ENCODE measurements around the gene HTT. TPM values are rescaled to one million over a fixed set of nuclear protein-coding genes. Genes with fewer than 3 reads are reported as not detected.
A peak's percentile ranks its signal among the peaks of the same experiment; 100 is the strongest.

The HTT gene
- total and polyA plus RNA-seq, 4 donors = 38.9 to 51.5 (median 40.9) TPM

GRCh38 chr4:3106339-3107186 lies 32.1 kb downstream of the HTT start:
- Histone ChIP-seq H3K27me3 (ENCODE audit: control insufficient read depth, insufficient read depth, low read length) (no peaks in the 10 kb centered on the region), H3K36me3 (ENCODE audit: control insufficient read depth, insufficient read depth, low read length) (peaks cover 54% of the 10 kb centered on the region), H3K4me1 (ENCODE audit: control insufficient read depth, insufficient read depth, low read length) (no peaks in the 10 kb centered on the region), H3K9me3 (ENCODE audit: control insufficient read depth, insufficient read depth, low read length) (no peaks in the 10 kb centered on the region), H3K27ac (ENCODE audit: low read depth, low read length) (no peak overlapping the region), H3K4me3 (ENCODE audit: low read depth, low read length) (no peak overlapping the region)
- peak; percentile 10 to 85 (median 44) for DNase-seq (ENCODE audit: low read depth in 4 of 6, low spot score in 6 of 6)
- WGBS (ENCODE audit: insufficient coverage) = 17% methylated on average over 2 of the region's 7 CpGs

GRCh38 chr4:3107271-3107670 lies 32.8 kb downstream of the HTT start:
- no peak for DNase-seq (ENCODE audit: low read depth in 4 of 6, low spot score in 6 of 6)
- Histone ChIP-seq H3K9me3 (ENCODE audit: control insufficient read depth, insufficient read depth, low read length) (no peaks in the 10 kb centered on the region), H3K36me3 (ENCODE audit: control insufficient read depth, insufficient read depth, low read length) (peaks cover 52% of the 10 kb centered on the region), H3K27ac (ENCODE audit: low read depth, low read length) (no peak overlapping the region), H3K27me3 (ENCODE audit: control insufficient read depth, insufficient read depth, low read length) (no peaks in the 10 kb centered on the region), H3K4me1 (ENCODE audit: control insufficient read depth, insufficient read depth, low read length) (no peaks in the 10 kb centered on the region), H3K4me3 (ENCODE audit: low read depth, low read length) (no peak overlapping the region)
- 100% methylated on average over 4 of the region's 5 CpGs for WGBS (ENCODE audit: insufficient coverage)

GRCh38 chr4:3107691-3108121 lies 33.2 kb downstream of the HTT start:
- H3K4me1 ChIP-seq (ENCODE audit: control insufficient read depth, insufficient read depth, low read length) = no peaks in the 10 kb centered on the region
- no peaks in the 10 kb centered on the region for H3K27me3 ChIP-seq (ENCODE audit: control insufficient read depth, insufficient read depth, low read length)
- no peak overlapping the region for H3K4me3 ChIP-seq (ENCODE audit: low read depth, low read length)
- no peaks in the 10 kb centered on the region for H3K9me3 ChIP-seq (ENCODE audit: control insufficient read depth, insufficient read depth, low read length)
- no peak overlapping the region for H3K27ac ChIP-seq (ENCODE audit: low read depth, low read length)
- H3K36me3 ChIP-seq (ENCODE audit: control insufficient read depth, insufficient read depth, low read length) = peaks cover 51% of the 10 kb centered on the region
- 100% methylated on average over 3 of the region's 6 CpGs for WGBS (ENCODE audit: insufficient coverage)
- DNase-seq (ENCODE audit: low read depth in 4 of 6, low spot score in 6 of 6) = no peak

- H3K9me3 ChIP-seq (ENCODE audit: control insufficient read depth, insufficient read depth, low read length) = no peaks in the 10 kb centered on the region
- H3K4me1 ChIP-seq (ENCODE audit: control insufficient read depth, insufficient read depth, low read length) = no peaks in the 10 kb centered on the region
- no peaks in the 10 kb centered on the region for H3K27me3 ChIP-seq (ENCODE audit: control insufficient read depth, insufficient read depth, low read length)
- H3K4me3 ChIP-seq (ENCODE audit: low read depth, low read length) = no peak overlapping the region
- peaks cover 48% of the 10 kb centered on the region for H3K36me3 ChIP-seq (ENCODE audit: control insufficient read depth, insufficient read depth, low read length)
- no peak overlapping the region for H3K27ac ChIP-seq (ENCODE audit: low read depth, low read length)
- WGBS (ENCODE audit: insufficient coverage) = 86% methylated on average over 1 of the region's 3 CpGs
- no peak for DNase-seq (ENCODE audit: low read depth in 4 of 6, low spot score in 6 of 6)
Measured at GRCh38 chr4:3108211-3108610, 33.7 kb downstream of the HTT start.

- WGBS (ENCODE audit: insufficient coverage) = 100% methylated on average over 1 of the region's 5 CpGs
- Histone ChIP-seq H3K36me3 (ENCODE audit: control insufficient read depth, insufficient read depth, low read length) (peaks cover 50% of the 10 kb centered on the region), H3K27ac (ENCODE audit: low read depth, low read length) (no peak overlapping the region)
Measured at GRCh38 chr4:3111461-3111860, 37.0 kb downstream of the HTT start.

GRCh38 chr4:3112201-3112600 lies 37.7 kb downstream of the HTT start:
- H3K27ac ChIP-seq (ENCODE audit: low read depth, low read length) = no peak overlapping the region
- no peak overlapping the region for H3K4me3 ChIP-seq (ENCODE audit: low read depth, low read length)
- WGBS (ENCODE audit: insufficient coverage) = no CpG with 5 or more reads among the region's 4 CpGs
- no peaks in the 10 kb centered on the region for H3K27me3 ChIP-seq (ENCODE audit: control insufficient read depth, insufficient read depth, low read length)
- no peaks in the 10 kb centered on the region for H3K4me1 ChIP-seq (ENCODE audit: control insufficient read depth, insufficient read depth, low read length)
- no peaks in the 10 kb centered on the region for H3K9me3 ChIP-seq (ENCODE audit: control insufficient read depth, insufficient read depth, low read length)
- H3K36me3 ChIP-seq (ENCODE audit: control insufficient read depth, insufficient read depth, low read length) = peaks cover 49% of the 10 kb centered on the region
- DNase-seq (ENCODE audit: low read depth in 4 of 6, low spot score in 6 of 6) = no peak

More at GRCh38 chr4:3111461-3111860, 37.0 kb downstream of the HTT start:
- H3K9me3 ChIP-seq (ENCODE audit: control insufficient read depth, insufficient read depth, low read length) = no peaks in the 10 kb centered on the region
- no peaks in the 10 kb centered on the region for H3K27me3 ChIP-seq (ENCODE audit: control insufficient read depth, insufficient read depth, low read length)
- DNase-seq (ENCODE audit: low read depth in 4 of 6, low spot score in 6 of 6) = no peak
- H3K4me1 ChIP-seq (ENCODE audit: control insufficient read depth, insufficient read depth, low read length) = no peaks in the 10 kb centered on the region
- H3K4me3 ChIP-seq (ENCODE audit: low read depth, low read length) = no peak overlapping the region

GRCh38 chr4:3112609-3113469 lies 38.4 kb downstream of the HTT start:
- Histone ChIP-seq H3K27ac (ENCODE audit: low read depth, low read length) (no peak overlapping the region), H3K36me3 (ENCODE audit: control insufficient read depth, insufficient read depth, low read length) (peaks cover 46% of the 10 kb centered on the region), H3K9me3 (ENCODE audit: control insufficient read depth, insufficient read depth, low read length) (no peaks in the 10 kb centered on the region), H3K4me1 (ENCODE audit: control insufficient read depth, insufficient read depth, low read length) (no peaks in the 10 kb centered on the region), H3K4me3 (ENCODE audit: low read depth, low read length) (no peak overlapping the region), H3K27me3 (ENCODE audit: control insufficient read depth, insufficient read depth, low read length) (no peaks in the 10 kb centered on the region)
- DNase-seq (ENCODE audit: low read depth in 4 of 6, low spot score in 6 of 6) = no peak
- WGBS (ENCODE audit: insufficient coverage) = 88% methylated on average over 1 of the region's 5 CpGs

GRCh38 chr4:3114377-3114776 lies 39.9 kb downstream of the HTT start:
- WGBS (ENCODE audit: insufficient coverage) = 95% methylated on average over 4 of the region's 6 CpGs
- Histone ChIP-seq H3K9me3 (ENCODE audit: control insufficient read depth, insufficient read depth, low read length) (no peaks in the 10 kb centered on the region), H3K36me3 (ENCODE audit: control insufficient read depth, insufficient read depth, low read length) (peaks cover 38% of the 10 kb centered on the region), H3K27me3 (ENCODE audit: control insufficient read depth, insufficient read depth, low read length) (no peaks in the 10 kb centered on the region), H3K4me1 (ENCODE audit: control insufficient read depth, insufficient read depth, low read length) (no peaks in the 10 kb centered on the region), H3K4me3 (ENCODE audit: low read depth, low read length) (no peak overlapping the region), H3K27ac (ENCODE audit: low read depth, low read length) (no peak overlapping the region)
- no peak for DNase-seq (ENCODE audit: low read depth in 4 of 6, low spot score in 6 of 6)

- Histone ChIP-seq H3K4me3 (ENCODE audit: low read depth, low read length) (no peak overlapping the region), H3K9me3 (ENCODE audit: control insufficient read depth, insufficient read depth, low read length) (no peaks in the 10 kb centered on the region), H3K27ac (ENCODE audit: low read depth, low read length) (no peak overlapping the region), H3K4me1 (ENCODE audit: control insufficient read depth, insufficient read depth, low read length) (no peaks in the 10 kb centered on the region), H3K36me3 (ENCODE audit: control insufficient read depth, insufficient read depth, low read length) (peaks cover 37% of the 10 kb centered on the region), H3K27me3 (ENCODE audit: control insufficient read depth, insufficient read depth, low read length) (no peaks in the 10 kb centered on the region)
- no peak for DNase-seq (ENCODE audit: low read depth in 4 of 6, low spot score in 6 of 6)
- 95% methylated on average over 15 of the region's 15 CpGs for WGBS (ENCODE audit: insufficient coverage)
Measured at GRCh38 chr4:3115637-3116270, 41.3 kb downstream of the HTT start.
